ENCODE measurements around the gene AZU1. TPM values are rescaled to one million over a fixed set of nuclear protein-coding genes. Genes with fewer than 3 reads are reported as not detected.
"Not testable (repeated sequence)": the region's sequence is repeated elsewhere in the genome, so short reads cannot be mapped to it uniquely, and the experiment has no call there.

AZU1 gene
- polyA plus RNA-seq, 3 donors: 1.0 to 3.4 (median 2.2) TPM

GRCh38 chr19:853614-854220 lies 26.1 kb downstream of the AZU1 start:
- DNase-seq: not testable (repeated sequence)

GRCh38 chr19:854549-854948 lies 26.9 kb downstream of the AZU1 start:
- DNase-seq: no peak

GRCh38 chr19:855142-855541 lies 27.5 kb downstream of the AZU1 start:
- no peak for DNase-seq

GRCh38 chr19:855566-856120 lies 28.0 kb downstream of the AZU1 start:
- no peak for DNase-seq

- DNase-seq: no peak
These were observed 30.6 kb downstream of the AZU1 start for GRCh38 chr19:858284-858683.

GRCh38 chr19:858868-859843 lies 31.5 kb downstream of the AZU1 start, which contains the start of gene CFD:
TSS of gene CFD (plus strand) at chr19:859664. CDS start at chr19:859690, 26 bp downstream.
- DNase-seq: no peak

- DNase-seq: no peak
These were observed 33.6 kb downstream of the AZU1 start for GRCh38 chr19:861141-861755.

- no peak for DNase-seq
These were observed 34.3 kb downstream of the AZU1 start for GRCh38 chr19:861756-862580.

GRCh38 chr19:862581-863314 lies 35.1 kb downstream of the AZU1 start:
- DNase-seq: no peak

GRCh38 chr19:863315-863620 lies 35.6 kb downstream of the AZU1 start:
- DNase-seq: no peak

GRCh38 chr19:866769-867300 lies 39.2 kb downstream of the AZU1 start:
- DNase-seq: no peak

- no peak for DNase-seq
These were observed 39.7 kb downstream of the AZU1 start for GRCh38 chr19:867301-867793.

- no peak for DNase-seq
These were observed 40.3 kb downstream of the AZU1 start for GRCh38 chr19:867855-868457.

GRCh38 chr19:868458-869244 lies 41.0 kb downstream of the AZU1 start:
- no peak for DNase-seq

- DNase-seq: no peak
These were observed 41.9 kb downstream of the AZU1 start for GRCh38 chr19:869245-870177.

- DNase-seq: no peak
These were observed 42.7 kb downstream of the AZU1 start for GRCh38 chr19:870314-870713.

- no peak for DNase-seq
These were observed 43.3 kb downstream of the AZU1 start for GRCh38 chr19:870963-871401.

Measured in renal pelvis (tissue), 4 donors.